ENCODE results near the gene TTC21A.

Gene TTC21A

GRCh38 chr3:39171860-39172259, 64.4 kb downstream of the TTC21A start:
- TF ChIP-seq GLI2 (tag by site-specific recombination; IDR thresholded peaks at IDR 0.05; ENCODE audit: borderline replicate concordance, low read depth) (no peak), RBAK (tag by site-specific recombination; IDR thresholded peaks at IDR 0.05) (no peak), ZNF112 (tag by site-specific recombination; IDR thresholded peaks at IDR 0.05) (no peak), KLF1 (tag by site-specific recombination; IDR thresholded peaks at IDR 0.05) (no peak), REST (tag by site-specific recombination; IDR thresholded peaks at IDR 0.05) (no peak), ZNF157 (tag by site-specific recombination; IDR thresholded peaks at IDR 0.05) (no peak), ZNF488 (tag by site-specific recombination; IDR thresholded peaks at IDR 0.05) (no peak), ZBTB8A (tag by site-specific recombination; IDR thresholded peaks at IDR 0.05) (no peak), ZFP69B (tag by site-specific recombination; IDR thresholded peaks at IDR 0.05) (no peak), ZSCAN16 (tag by site-specific recombination; IDR thresholded peaks at IDR 0.05) (no peak), ZNF274 (IDR thresholded peaks at IDR 0.05; ENCODE audit: low read length) (no peak), ZNF274 (tag by site-specific recombination; IDR thresholded peaks at IDR 0.05; ENCODE audit: borderline replicate concordance) (no peak), ZNF704 (tag by site-specific recombination; IDR thresholded peaks at IDR 0.05) (no peak), ZNF239 (tag by site-specific recombination; IDR thresholded peaks at IDR 0.05) (no peak), ZNF549 (tag by site-specific recombination; IDR thresholded peaks at IDR 0.05) (no peak), ZNF391 (tag by site-specific recombination; IDR thresholded peaks at IDR 0.05; ENCODE audit: borderline replicate concordance, low read depth) (no peak), ZNF362 (tag by site-specific recombination; IDR thresholded peaks at IDR 0.05) (no peak)
- TF ChIP-seq, protein P1, sequence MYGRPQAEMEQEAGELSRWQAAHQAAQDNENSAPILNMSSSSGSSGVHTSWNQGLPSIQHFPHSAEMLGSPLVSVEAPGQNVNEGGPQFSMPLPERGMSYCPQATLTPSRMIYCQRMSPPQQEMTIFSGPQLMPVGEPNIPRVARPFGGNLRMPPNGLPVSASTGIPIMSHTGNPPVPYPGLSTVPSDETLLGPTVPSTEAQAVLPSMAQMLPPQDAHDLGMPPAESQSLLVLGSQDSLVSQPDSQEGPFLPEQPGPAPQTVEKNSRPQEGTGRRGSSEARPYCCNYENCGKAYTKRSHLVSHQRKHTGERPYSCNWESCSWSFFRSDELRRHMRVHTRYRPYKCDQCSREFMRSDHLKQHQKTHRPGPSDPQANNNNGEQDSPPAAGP (tag by site-specific recombination; IDR thresholded peaks at IDR 0.05), result no peak
- TF ChIP-seq, protein P2, sequence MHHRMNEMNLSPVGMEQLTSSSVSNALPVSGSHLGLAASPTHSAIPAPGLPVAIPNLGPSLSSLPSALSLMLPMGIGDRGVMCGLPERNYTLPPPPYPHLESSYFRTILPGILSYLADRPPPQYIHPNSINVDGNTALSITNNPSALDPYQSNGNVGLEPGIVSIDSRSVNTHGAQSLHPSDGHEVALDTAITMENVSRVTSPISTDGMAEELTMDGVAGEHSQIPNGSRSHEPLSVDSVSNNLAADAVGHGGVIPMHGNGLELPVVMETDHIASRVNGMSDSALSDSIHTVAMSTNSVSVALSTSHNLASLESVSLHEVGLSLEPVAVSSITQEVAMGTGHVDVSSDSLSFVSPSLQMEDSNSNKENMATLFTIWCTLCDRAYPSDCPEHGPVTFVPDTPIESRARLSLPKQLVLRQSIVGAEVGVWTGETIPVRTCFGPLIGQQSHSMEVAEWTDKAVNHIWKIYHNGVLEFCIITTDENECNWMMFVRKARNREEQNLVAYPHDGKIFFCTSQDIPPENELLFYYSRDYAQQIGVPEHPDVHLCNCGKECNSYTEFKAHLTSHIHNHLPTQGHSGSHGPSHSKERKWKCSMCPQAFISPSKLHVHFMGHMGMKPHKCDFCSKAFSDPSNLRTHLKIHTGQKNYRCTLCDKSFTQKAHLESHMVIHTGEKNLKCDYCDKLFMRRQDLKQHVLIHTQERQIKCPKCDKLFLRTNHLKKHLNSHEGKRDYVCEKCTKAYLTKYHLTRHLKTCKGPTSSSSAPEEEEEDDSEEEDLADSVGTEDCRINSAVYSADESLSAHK (tag by site-specific recombination; IDR thresholded peaks at IDR 0.05), result no peak
- Histone ChIP-seq H3K27ac (ENCODE audit: extremely low read depth, low read depth, low read length) (no peak overlapping the region), H3K9me3 (ENCODE audit: control insufficient read depth, insufficient read depth, low read depth, low read length) (no peaks in the 10 kb centered on the region), H3K36me3 (ENCODE audit: control insufficient read depth in 2 of 2, insufficient read depth in 1 of 2, low read length in 2 of 2) (no peaks in the 10 kb centered on the region), H3K4me3 (ENCODE audit: low read depth, low read length) (no peak overlapping the region), H3K4me1 (ENCODE audit: control insufficient read depth, insufficient read depth, low read length) (no peaks in the 10 kb centered on the region)
- ChIA-PET POLR2A (no interaction called here), CTCF (interaction anchor here (2.5 kb wide), 1 partner anchor 18 kb away, joined by 8 read pairs; no protein-coding TSS in a partner anchor)
